Measurements from ENCODE around the gene SLX4IP. TPM values are rescaled to one million over a fixed set of nuclear protein-coding genes. Genes with fewer than 3 reads are reported as not detected.

Gene SLX4IP
- total RNA-seq, 4 donors from 2014 or later, result 6.3 to 8.3 (median 7.4) TPM

DNA sequence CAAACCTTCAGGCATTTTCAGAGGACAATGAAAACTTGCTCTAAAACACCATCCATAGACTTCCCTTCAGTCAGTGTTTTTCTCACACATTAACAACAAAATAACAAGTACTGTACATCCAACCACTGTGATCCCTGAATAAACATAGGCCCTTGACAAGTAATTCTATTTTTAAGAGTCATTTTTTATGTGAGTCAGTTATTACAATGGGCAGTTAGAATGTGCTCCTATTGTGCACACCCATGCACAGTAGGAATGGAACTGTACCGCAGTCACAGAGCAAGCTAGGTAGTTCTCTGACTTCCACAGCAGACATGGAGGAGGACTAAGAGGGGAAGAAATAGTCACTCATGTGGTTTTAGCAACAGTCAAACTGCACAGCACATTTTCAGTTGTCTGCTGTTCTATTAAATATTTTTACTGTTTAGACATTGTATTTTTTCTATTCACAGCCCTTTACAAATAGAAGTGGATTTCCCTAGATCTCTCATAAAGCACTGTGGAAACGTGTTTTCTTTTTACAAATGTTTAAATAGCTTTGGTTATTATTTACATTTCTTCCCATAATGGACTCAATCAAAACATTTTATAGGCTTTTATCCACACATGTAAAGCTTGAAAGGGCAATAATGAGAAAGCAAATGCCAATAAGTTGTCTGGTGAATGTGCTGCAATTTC is 138.3 kb downstream of the SLX4IP start:
- H3K4me1 ChIP-seq, result peaks cover 14 to 33% of the 10 kb centered on the region in 2 donors
- H3K4me3 ChIP-seq (replicated peaks in 1 of 3), result no peak overlapping the region
- DNase-seq, result no peak
- H3K9me3 ChIP-seq, result no peaks in the 10 kb centered on the region
- no peaks in the 10 kb centered on the region for H3K36me3 ChIP-seq
- H3K27me3 ChIP-seq, result no peaks in the 10 kb centered on the region
- TF ChIP-seq POLR2A (IDR thresholded peaks at IDR 0.05), result no peak
- TF ChIP-seq, protein P1, sequence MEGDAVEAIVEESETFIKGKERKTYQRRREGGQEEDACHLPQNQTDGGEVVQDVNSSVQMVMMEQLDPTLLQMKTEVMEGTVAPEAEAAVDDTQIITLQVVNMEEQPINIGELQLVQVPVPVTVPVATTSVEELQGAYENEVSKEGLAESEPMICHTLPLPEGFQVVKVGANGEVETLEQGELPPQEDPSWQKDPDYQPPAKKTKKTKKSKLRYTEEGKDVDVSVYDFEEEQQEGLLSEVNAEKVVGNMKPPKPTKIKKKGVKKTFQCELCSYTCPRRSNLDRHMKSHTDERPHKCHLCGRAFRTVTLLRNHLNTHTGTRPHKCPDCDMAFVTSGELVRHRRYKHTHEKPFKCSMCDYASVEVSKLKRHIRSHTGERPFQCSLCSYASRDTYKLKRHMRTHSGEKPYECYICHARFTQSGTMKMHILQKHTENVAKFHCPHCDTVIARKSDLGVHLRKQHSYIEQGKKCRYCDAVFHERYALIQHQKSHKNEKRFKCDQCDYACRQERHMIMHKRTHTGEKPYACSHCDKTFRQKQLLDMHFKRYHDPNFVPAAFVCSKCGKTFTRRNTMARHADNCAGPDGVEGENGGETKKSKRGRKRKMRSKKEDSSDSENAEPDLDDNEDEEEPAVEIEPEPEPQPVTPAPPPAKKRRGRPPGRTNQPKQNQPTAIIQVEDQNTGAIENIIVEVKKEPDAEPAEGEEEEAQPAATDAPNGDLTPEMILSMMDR (IDR thresholded peaks at IDR 0.05), result no peak
- intact Hi-C loops (cut with DNase I), result no loop called here
- WGBS, 2 donors, result 81 to 92% methylated on average over 2 of the region's 2 CpGs
- no peak overlapping the region for H3K27ac ChIP-seq

- H3K4me1 ChIP-seq, result peaks cover 8 to 28% of the 10 kb centered on the region in 2 donors
- WGBS, 2 donors, result 85 to 100% methylated on average over 1 of the region's 1 CpG
- H3K9me3 ChIP-seq, result no peaks in the 10 kb centered on the region
- H3K4me3 ChIP-seq (replicated peaks in 1 of 3), result no peak overlapping the region
- H3K27me3 ChIP-seq, result no peaks in the 10 kb centered on the region
- DNase-seq, result no peak
- H3K27ac ChIP-seq, result no peak overlapping the region
- TF ChIP-seq POLR2A (IDR thresholded peaks at IDR 0.05), result no peak
- TF ChIP-seq, protein P1 (IDR thresholded peaks at IDR 0.05), result no peak
- no peaks in the 10 kb centered on the region for H3K36me3 ChIP-seq
- intact Hi-C loops (cut with DNase I), result no loop called here
Observed at GRCh38 chr20:10573951-10574339, 138.8 kb downstream of the SLX4IP start.

- H3K27ac ChIP-seq, result no peak overlapping the region
Observed at GRCh38 chr20:10576411-10577090, 141.4 kb downstream of the SLX4IP start.

DNA sequence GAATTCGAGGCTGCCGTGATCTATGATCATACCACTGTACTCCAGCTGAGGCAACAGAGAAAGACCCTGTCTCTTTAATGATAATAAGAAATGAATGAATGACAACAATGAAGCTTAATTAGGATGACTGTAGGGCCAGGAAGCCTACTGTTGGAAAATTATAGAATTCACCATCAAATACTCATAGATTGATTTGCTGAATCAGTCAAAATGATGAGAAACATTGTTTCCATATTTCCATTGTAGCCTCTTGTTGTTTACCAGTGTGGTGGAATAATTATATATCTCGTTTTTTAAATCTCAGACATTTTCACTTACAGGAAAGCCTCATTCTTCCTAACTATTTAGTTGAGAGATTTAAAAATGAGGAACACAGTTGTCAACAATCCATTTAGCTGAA is 142.5 kb downstream of the SLX4IP start:
- no peak for DNase-seq
- 97 to 98% methylated on average over 3 of the region's 3 CpGs for WGBS, 2 donors

More at GRCh38 chr20:10576411-10577090, 141.4 kb downstream of the SLX4IP start:
- Histone ChIP-seq H3K4me3 (replicated peaks in 1 of 3) (no peak overlapping the region), H3K36me3 (no peaks in the 10 kb centered on the region), H3K9me3 (no peaks in the 10 kb centered on the region), H3K4me1 (peaks cover 8 to 25% of the 10 kb centered on the region in 2 donors), H3K27me3 (no peaks in the 10 kb centered on the region)
- intact Hi-C loops (cut with DNase I), result no loop called here
- no peak for DNase-seq
- WGBS, 2 donors, result 77 to 84% methylated on average over 3 of the region's 3 CpGs
- TF ChIP-seq, protein P1 (IDR thresholded peaks at IDR 0.05), result no peak
- TF ChIP-seq POLR2A (IDR thresholded peaks at IDR 0.05), result no peak

More for the DNA sequence above, 142.5 kb downstream of the SLX4IP start:
- no peak overlapping the region for H3K4me3 ChIP-seq (replicated peaks in 1 of 3)
- no peaks in the 10 kb centered on the region for H3K9me3 ChIP-seq
- no peak overlapping the region for H3K27ac ChIP-seq
- intact Hi-C loops (cut with DNase I), result no loop called here
- H3K36me3 ChIP-seq, result no peaks in the 10 kb centered on the region
- H3K4me1 ChIP-seq, result peaks cover 8 to 20% of the 10 kb centered on the region in 2 donors
- no peaks in the 10 kb centered on the region for H3K27me3 ChIP-seq
- TF ChIP-seq, protein P1 (IDR thresholded peaks at IDR 0.05), result no peak
